Vagina (tissue), 2 donors: ENCODE results near the gene BIRC7. TPM values are rescaled to one million over a fixed set of nuclear protein-coding genes. Genes with fewer than 3 reads are reported as not detected.

Experiments
- DNase-seq, 2 donors: peaks; one replicate each; pipeline ENCODE4 v3.0.0-alpha.2; 2017; ENCODE audit errors: extremely low spot score in 2 of 2
- H3K27ac ChIP-seq: fragments of 200-600 bp; sonication (generic); one replicate; pipeline ENCODE4 v1.5.1; 2019
- H3K27me3 ChIP-seq: fragments of 200-600 bp; sonication (generic); one replicate; pipeline ENCODE4 v1.5.1; 2019
- H3K36me3 ChIP-seq, 2 donors: fragments of 200-600 bp; sonication (generic); one replicate each; pipeline ENCODE4 v1.5.1; 2017 to 2019
- H3K4me1 ChIP-seq: fragments of 200-600 bp; sonication (generic); one replicate; pipeline ENCODE4 v1.5.1; 2019
- H3K4me3 ChIP-seq, 2 donors: fragments of 200-600 bp; sonication (generic); 1 replicate in 1 of 2; 2 replicates in 1 of 2; pipeline ENCODE4 v1.5.1; 2016 to 2019
- H3K9me3 ChIP-seq: fragments of 200-600 bp; sonication (generic); one replicate; pipeline ENCODE4 v1.5.1; 2019
- POLR2A ChIP-seq, 2 donors: fragments of 450-650 bp; IDR thresholded peaks; one replicate each; pipeline ENCODE4 v1.6.1; 2017; ENCODE audit warnings: antibody characterized with exemption in 2 of 2, mild to moderate bottlenecking in 2 of 2, moderate library complexity in 2 of 2
- POLR2AphosphoS5 ChIP-seq, 2 donors: sonication (generic); formaldehyde crosslinking; IDR thresholded peaks; one replicate each; pipeline ENCODE4 v1.9.0; 2017; ENCODE audit warnings: antibody characterized with exemption in 2 of 2, mild to moderate bottlenecking in 2 of 2, low read depth in 1 of 2; ENCODE audit not compliant: insufficient read depth in 1 of 2
- intact Hi-C: fragments of 100-400 bp; cut with DNase I; formaldehyde crosslinking; loops from one replicate; pipeline ENCODE4 v1.15.1; 2023
- total RNA-seq: library from RNA; depleted of rRNA; stranded (reverse); fragments of >200 nt; gene quantifications from one replicate; pipeline ENCODE4 v1.2.3, GENCODE V29; 2016
- TF ChIP-seq, protein P1 (sequence below), 3 experiments: fragments of 450-650 bp in 2 of 3; fragments of 200-600 bp in 1 of 3; sonication (generic) in 1 of 3; IDR thresholded peaks; one replicate each; pipeline ENCODE4 v1.5.1; 2017 to 2019; ENCODE audit warnings: antibody characterized with exemption in 3 of 3, mild to moderate bottlenecking in 2 of 3, moderate library complexity in 2 of 3

The BIRC7 gene
- total RNA-seq, 1 donor from 2014 or later = 2.7 TPM

DNA sequence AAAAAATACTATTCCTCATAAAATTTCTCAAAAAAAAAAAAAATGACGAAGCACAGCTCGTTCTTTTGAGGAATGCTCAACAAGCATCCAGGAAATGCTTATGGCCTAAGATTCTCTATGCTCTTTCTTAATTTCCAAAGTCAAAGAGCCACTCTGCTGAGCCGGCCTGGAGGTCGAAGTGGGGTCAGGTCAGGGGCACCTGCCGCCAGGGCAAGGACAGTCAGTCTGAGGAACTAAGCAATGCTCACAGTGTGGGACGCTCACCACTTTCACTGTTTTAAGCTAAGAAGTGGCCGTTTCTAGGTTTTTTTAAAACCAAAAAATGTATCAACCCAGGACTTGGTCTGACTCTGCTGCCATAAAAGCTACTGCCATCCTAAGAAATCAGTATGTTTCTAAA lies 37.1 kb upstream of the BIRC7 start:
- peaks cover 33% of the 10 kb centered on the region for H3K4me1 ChIP-seq
- no peak for DNase-seq
- no peak overlapping the region for H3K27ac ChIP-seq
- TF ChIP-seq POLR2A (IDR thresholded peaks at IDR 0.05) = no peak
- TF ChIP-seq POLR2AphosphoS5 (IDR thresholded peaks at IDR 0.05; ENCODE audit: insufficient read depth in 1 of 2, low read depth in 1 of 2) = no peak
- TF ChIP-seq, protein P1, sequence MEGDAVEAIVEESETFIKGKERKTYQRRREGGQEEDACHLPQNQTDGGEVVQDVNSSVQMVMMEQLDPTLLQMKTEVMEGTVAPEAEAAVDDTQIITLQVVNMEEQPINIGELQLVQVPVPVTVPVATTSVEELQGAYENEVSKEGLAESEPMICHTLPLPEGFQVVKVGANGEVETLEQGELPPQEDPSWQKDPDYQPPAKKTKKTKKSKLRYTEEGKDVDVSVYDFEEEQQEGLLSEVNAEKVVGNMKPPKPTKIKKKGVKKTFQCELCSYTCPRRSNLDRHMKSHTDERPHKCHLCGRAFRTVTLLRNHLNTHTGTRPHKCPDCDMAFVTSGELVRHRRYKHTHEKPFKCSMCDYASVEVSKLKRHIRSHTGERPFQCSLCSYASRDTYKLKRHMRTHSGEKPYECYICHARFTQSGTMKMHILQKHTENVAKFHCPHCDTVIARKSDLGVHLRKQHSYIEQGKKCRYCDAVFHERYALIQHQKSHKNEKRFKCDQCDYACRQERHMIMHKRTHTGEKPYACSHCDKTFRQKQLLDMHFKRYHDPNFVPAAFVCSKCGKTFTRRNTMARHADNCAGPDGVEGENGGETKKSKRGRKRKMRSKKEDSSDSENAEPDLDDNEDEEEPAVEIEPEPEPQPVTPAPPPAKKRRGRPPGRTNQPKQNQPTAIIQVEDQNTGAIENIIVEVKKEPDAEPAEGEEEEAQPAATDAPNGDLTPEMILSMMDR (IDR thresholded peaks at IDR 0.05) = no peak
- no peaks in the 10 kb centered on the region for H3K9me3 ChIP-seq
- H3K36me3 ChIP-seq = peaks cover 0 to 37% of the 10 kb centered on the region in 2 donors
- H3K27me3 ChIP-seq = no peaks in the 10 kb centered on the region
- no peak overlapping the region for H3K4me3 ChIP-seq
- intact Hi-C loops = no loop called here

DNA sequence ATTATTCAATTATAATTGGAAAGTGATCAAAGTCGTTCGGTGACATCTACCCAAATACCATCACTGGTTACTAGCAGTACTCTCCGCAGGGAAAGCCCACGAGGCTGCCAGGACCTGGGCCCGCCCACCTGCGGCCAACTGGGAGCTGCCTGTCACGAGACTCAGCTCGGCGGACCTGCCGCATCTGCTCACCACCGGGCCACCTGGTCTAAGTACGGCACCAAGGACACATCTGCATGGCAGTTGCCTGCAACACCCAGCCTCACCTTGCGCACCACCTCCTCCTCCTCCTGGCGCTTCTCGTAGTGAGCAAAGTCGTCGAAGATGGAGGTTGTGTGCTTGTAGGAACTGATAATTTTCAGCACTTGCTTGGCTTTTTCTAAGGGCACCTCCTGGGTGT lies 33.7 kb upstream of the BIRC7 start:
- H3K4me1 ChIP-seq = peaks cover 27% of the 10 kb centered on the region

DNA sequence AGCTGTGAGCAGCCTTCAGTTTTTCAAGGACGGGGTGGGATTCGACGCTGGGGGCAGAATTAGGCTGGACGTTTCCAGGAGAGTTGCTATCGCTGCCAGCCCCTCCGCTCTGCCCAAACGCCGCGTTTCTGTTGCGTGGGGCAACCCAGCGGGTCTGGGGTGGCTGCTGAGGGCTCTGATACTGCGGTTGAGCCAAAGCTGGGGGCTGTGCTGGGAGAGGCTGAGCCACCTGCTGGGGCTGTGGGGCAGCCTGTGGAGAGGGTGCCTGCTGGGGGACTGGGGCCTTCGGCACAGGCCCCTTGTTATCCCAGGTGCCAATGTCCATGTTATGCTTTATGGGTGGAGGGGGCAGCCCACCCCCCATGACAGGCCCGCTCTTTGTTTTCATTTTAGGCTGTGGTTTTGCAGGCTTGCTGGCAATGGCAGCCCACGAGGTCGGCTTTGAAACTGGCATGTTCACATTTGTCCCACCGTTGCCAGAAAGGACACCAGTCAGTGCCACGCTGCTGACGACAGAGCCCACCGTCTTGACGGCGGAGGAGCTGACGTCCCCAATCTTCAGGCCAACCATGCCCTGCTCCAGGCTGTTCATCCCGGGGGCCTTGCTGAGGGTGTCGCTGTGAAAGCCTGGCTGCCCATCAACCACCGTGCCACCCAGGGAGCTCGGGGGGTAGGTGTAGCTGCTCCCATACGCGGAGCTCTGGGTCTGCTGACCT lies 32.7 kb upstream of the BIRC7 start:
- Histone ChIP-seq H3K4me1 (peaks cover 18% of the 10 kb centered on the region), H3K9me3 (no peaks in the 10 kb centered on the region), H3K27me3 (no peaks in the 10 kb centered on the region), H3K36me3 (peaks cover 0 to 33% of the 10 kb centered on the region in 2 donors), H3K4me3 (no peak overlapping the region), H3K27ac (no peak overlapping the region)
- intact Hi-C loops = no loop called here
- no peak for DNase-seq
- no peak for TF ChIP-seq POLR2A (IDR thresholded peaks at IDR 0.05)
- TF ChIP-seq POLR2AphosphoS5 (IDR thresholded peaks at IDR 0.05; ENCODE audit: insufficient read depth in 1 of 2, low read depth in 1 of 2) = no peak
- TF ChIP-seq, protein P1 (IDR thresholded peaks at IDR 0.05) = no peak

More for the DNA sequence above, 33.7 kb upstream of the BIRC7 start:
- no peaks in the 10 kb centered on the region for H3K27me3 ChIP-seq
- H3K4me3 ChIP-seq = no peak overlapping the region
- intact Hi-C loops = no loop called here
- no peak overlapping the region for H3K27ac ChIP-seq
- peaks cover 0 to 32% of the 10 kb centered on the region in 2 donors for H3K36me3 ChIP-seq
- TF ChIP-seq, protein P1 (IDR thresholded peaks at IDR 0.05) = no peak
- TF ChIP-seq POLR2A (IDR thresholded peaks at IDR 0.05) = no peak
- no peak for TF ChIP-seq POLR2AphosphoS5 (IDR thresholded peaks at IDR 0.05; ENCODE audit: insufficient read depth in 1 of 2, low read depth in 1 of 2)
- H3K9me3 ChIP-seq = no peaks in the 10 kb centered on the region
- no peak for DNase-seq

DNA sequence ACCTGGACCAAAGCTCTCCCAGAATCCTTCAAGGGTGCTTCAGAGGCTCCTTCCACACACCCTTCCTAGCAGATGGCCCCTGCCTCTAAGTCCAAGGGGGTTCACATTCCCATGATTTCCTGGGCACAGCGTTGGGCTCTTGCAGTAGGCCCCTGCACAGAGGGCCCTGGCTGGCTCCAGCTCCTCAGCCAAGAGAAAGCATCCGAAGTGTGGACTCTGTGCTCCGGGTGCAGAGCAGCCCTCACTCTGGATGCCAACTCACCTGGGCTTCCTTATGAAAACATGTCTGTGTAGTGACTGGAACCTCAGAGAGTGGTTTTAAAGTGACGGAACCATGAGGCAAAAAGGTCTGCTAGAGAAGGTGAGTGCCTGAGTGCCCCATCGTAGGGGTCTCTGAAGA lies 31.3 kb upstream of the BIRC7 start:
- no peak for TF ChIP-seq POLR2AphosphoS5 (IDR thresholded peaks at IDR 0.05; ENCODE audit: insufficient read depth in 1 of 2, low read depth in 1 of 2)
- TF ChIP-seq, protein P1 (IDR thresholded peaks at IDR 0.05) = no peak
- TF ChIP-seq POLR2A (IDR thresholded peaks at IDR 0.05) = no peak
- DNase-seq = no peak
- intact Hi-C loops = no loop called here
- no peaks in the 10 kb centered on the region for H3K9me3 ChIP-seq
- no peak overlapping the region for H3K4me3 ChIP-seq
- peaks cover 4% of the 10 kb centered on the region for H3K4me1 ChIP-seq
- no peak overlapping the region for H3K27ac ChIP-seq
- no peaks in the 10 kb centered on the region for H3K27me3 ChIP-seq
- H3K36me3 ChIP-seq = peaks cover 0 to 42% of the 10 kb centered on the region in 2 donors

DNA sequence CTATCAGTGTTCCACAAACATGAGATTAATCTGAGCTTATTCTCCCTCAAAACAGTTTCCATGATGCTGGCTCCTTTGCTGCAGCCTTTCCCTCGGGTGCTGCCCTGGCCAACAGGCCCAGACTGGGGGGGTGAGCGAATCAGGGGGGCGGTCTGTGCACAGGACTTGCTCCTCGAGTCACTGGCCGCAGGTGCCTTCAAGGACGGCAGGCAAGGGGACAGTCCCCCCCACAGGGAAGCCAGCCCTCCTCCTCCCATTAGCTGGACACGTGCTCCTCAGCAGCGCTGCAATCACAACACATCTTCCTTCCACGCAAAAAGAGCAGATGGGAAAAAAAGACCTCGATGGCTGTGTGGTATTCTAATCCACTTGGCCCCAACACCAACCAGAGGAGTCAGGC lies 29.8 kb upstream of the BIRC7 start:
- peaks cover 0 to 46% of the 10 kb centered on the region in 2 donors for H3K36me3 ChIP-seq
- intact Hi-C loops = no loop called here

More for the DNA sequence above, 29.8 kb upstream of the BIRC7 start:
- Histone ChIP-seq H3K4me3 (no peak overlapping the region), H3K4me1 (peaks cover 6% of the 10 kb centered on the region), H3K9me3 (no peaks in the 10 kb centered on the region), H3K27ac (no peak overlapping the region), H3K27me3 (no peaks in the 10 kb centered on the region)
- TF ChIP-seq POLR2AphosphoS5 (IDR thresholded peaks at IDR 0.05; ENCODE audit: insufficient read depth in 1 of 2, low read depth in 1 of 2) (no peak), POLR2A (IDR thresholded peaks at IDR 0.05) (no peak)
- TF ChIP-seq, protein P1 (IDR thresholded peaks at IDR 0.05) = no peak
- no peak for DNase-seq
